Globus pallidus (tissue), 1 donor: Measurements from ENCODE around the gene MED27.
"Not testable (repeated sequence)": the region's sequence is repeated elsewhere in the genome, so short reads cannot be mapped to it uniquely, and the experiment has no call there.

ENCODE experiments used
- DNase-seq: peaks from one replicate; pipeline ENCODE4 v3.0.0-alpha.2; 2015; ENCODE audit warnings: low spot score

Gene MED27

GRCh38 chr9:132077881-132078698, 1.6 kb downstream of the MED27 start:
- no peak for DNase-seq

GRCh38 chr9:132075853-132076252, 3.8 kb downstream of the MED27 start:
- no peak for DNase-seq

GRCh38 chr9:132074736-132075135, 4.9 kb downstream of the MED27 start:
- DNase-seq: no peak

GRCh38 chr9:132071847-132072507, 7.7 kb downstream of the MED27 start:
- DNase-seq: no peak

GRCh38 chr9:132069046-132069898, 10.4 kb downstream of the MED27 start:
- peak; percentile 21 for DNase-seq

- peak; percentile 93 for DNase-seq
Observed at GRCh38 chr9:132068605-132069004, 11.1 kb downstream of the MED27 start.

- no peak for DNase-seq
Observed at GRCh38 chr9:132066511-132066910, 13.2 kb downstream of the MED27 start.

GRCh38 chr9:132066057-132066456, 13.6 kb downstream of the MED27 start:
- no peak for DNase-seq

- no peak for DNase-seq
Observed at GRCh38 chr9:132063281-132063680, 16.4 kb downstream of the MED27 start.

- DNase-seq: no peak
Observed at GRCh38 chr9:132062806-132063205, 16.9 kb downstream of the MED27 start.

GRCh38 chr9:132061526-132061925, 18.1 kb downstream of the MED27 start:
- no peak for DNase-seq

GRCh38 chr9:132059361-132059760, 20.3 kb downstream of the MED27 start:
- no peak for DNase-seq

GRCh38 chr9:132058226-132058625, 21.4 kb downstream of the MED27 start:
- DNase-seq: not testable (repeated sequence)

- no peak for DNase-seq
Observed at GRCh38 chr9:132056717-132057560, 22.7 kb downstream of the MED27 start.

- no peak for DNase-seq
Observed at GRCh38 chr9:132055756-132056155, 23.9 kb downstream of the MED27 start.

- DNase-seq: no peak
Observed at GRCh38 chr9:132054024-132054423, 25.6 kb downstream of the MED27 start.

GRCh38 chr9:132049900-132050299, 29.8 kb downstream of the MED27 start:
- no peak for DNase-seq

- peak; percentile 45 for DNase-seq
Observed at GRCh38 chr9:132049323-132049882, 30.3 kb downstream of the MED27 start.

- DNase-seq: no peak
Observed at GRCh38 chr9:132048201-132048600, 31.5 kb downstream of the MED27 start.

GRCh38 chr9:132046456-132046855, 33.2 kb downstream of the MED27 start:
- no peak for DNase-seq

- no peak for DNase-seq
Observed at GRCh38 chr9:132044176-132044875, 35.3 kb downstream of the MED27 start.
